Neural cell (in vitro differentiated cells): Measurements from ENCODE around the gene ASB17. TPM values are rescaled to one million over a fixed set of nuclear protein-coding genes. Genes with fewer than 3 reads are reported as not detected.

ENCODE experiments used
- H2AFZ ChIP-seq: fragments of 200-600, 300-800 bp; sonication (generic), shearing (Covaris generic); 2 replicates; pipeline ENCODE4 v1.6.0; 2014; ENCODE audit warnings: low read depth, mild to moderate bottlenecking, antibody characterized with exemption, low read length, moderate library complexity
- H3F3A ChIP-seq: fragments of 200-600 bp; shearing (Covaris generic); 2 replicates; pipeline ENCODE4 v1.6.1; 2016; ENCODE audit warnings: mild to moderate bottlenecking, moderate library complexity, mixed read lengths, antibody characterized with exemption, low read length; ENCODE audit not compliant: insufficient read depth, poor library complexity, severe bottlenecking
- H3K27ac ChIP-seq: fragments of 200-600, 300-800 bp; sonication (generic), shearing (Covaris generic); 2 replicates; pipeline ENCODE4 v1.5.1; 2014; ENCODE audit warnings: mild to moderate bottlenecking, low read length, moderate library complexity
- H3K27me3 ChIP-seq: fragments of 300-800, 200-600 bp; sonication (generic), shearing (Covaris generic); 2 replicates; pipeline ENCODE4 v1.6.0; 2014; ENCODE audit warnings: mild to moderate bottlenecking, low read depth, low read length, moderate library complexity; ENCODE audit not compliant: insufficient read depth
- H3K36me3 ChIP-seq: fragments of 300-800, 200-600 bp; sonication (generic), shearing (Covaris generic); 2 replicates; pipeline ENCODE4 v1.5.1; 2014; ENCODE audit warnings: mild to moderate bottlenecking, antibody characterized with exemption, low read length, moderate library complexity; ENCODE audit not compliant: insufficient read depth
- H3K4me2 ChIP-seq: fragments of 300-800, 200-600 bp; sonication (generic), shearing (Covaris generic); 2 replicates; pipeline ENCODE4 v1.6.0; 2014; ENCODE audit warnings: mild to moderate bottlenecking, low read length
- H3K4me3 ChIP-seq: fragments of 300-800, 200-600 bp; sonication (generic), shearing (Covaris generic); 2 replicates; pipeline ENCODE4 v1.5.1; 2014; ENCODE audit warnings: mild to moderate bottlenecking, low read length, moderate library complexity
- H3K79me2 ChIP-seq: fragments of 200-600 bp; shearing (Covaris generic); replicated peaks from 2 replicates; pipeline ENCODE4 v1.6.0; 2014; ENCODE audit warnings: mild to moderate bottlenecking, low read length, moderate library complexity; ENCODE audit not compliant: insufficient read depth
- H3K9ac ChIP-seq: fragments of 300-800, 200-600 bp; sonication (generic), shearing (Covaris generic); 2 replicates; pipeline ENCODE4 v1.6.1; 2016; ENCODE audit warnings: mild to moderate bottlenecking, low read length, mixed read lengths
- H3K9me2 ChIP-seq: fragments of 200-600 bp; shearing (Covaris generic); 2 replicates; pipeline ENCODE4 v1.6.1; 2016; ENCODE audit warnings: mild to moderate bottlenecking, low read length, mixed read lengths; ENCODE audit not compliant: insufficient read depth
- H3K9me3 ChIP-seq: fragments of 200-600, 300-800 bp; sonication (generic), shearing (Covaris generic); 2 replicates; pipeline ENCODE4 v1.6.1; 2016; ENCODE audit warnings: mild to moderate bottlenecking, mixed run types, low read length, moderate library complexity, mixed read lengths
- H4K20me1 ChIP-seq: fragments of 200-600 bp; shearing (Covaris generic); 2 replicates; pipeline ENCODE4 v1.6.1; 2016; ENCODE audit warnings: mild to moderate bottlenecking, mixed run types; ENCODE audit not compliant: insufficient read depth
- CTCF ChIP-seq: fragments of 450-650 bp; IDR thresholded peaks from 2 replicates; pipeline ENCODE4 v1.5.1; 2014; ENCODE audit warnings: antibody characterized with exemption, mild to moderate bottlenecking, moderate library complexity; ENCODE audit not compliant: poor library complexity, severe bottlenecking
- EP300 ChIP-seq: fragments of 450-650 bp; conservative IDR thresholded peaks from 2 replicates; pipeline ENCODE4 v1.6.1; 2014; ENCODE audit warnings: antibody characterized with exemption, mild to moderate bottlenecking, moderate library complexity; ENCODE audit not compliant: poor library complexity, severe bottlenecking
- EZH2 ChIP-seq: fragments of 200-600, 300-800 bp; shearing (Covaris generic), sonication (generic); IDR thresholded peaks from 2 replicates; pipeline ENCODE4 v1.6.1; 2014; ENCODE audit warnings: antibody characterized with exemption, low read length, borderline replicate concordance, mild to moderate bottlenecking; ENCODE audit not compliant: insufficient read depth, poor library complexity, severe bottlenecking
- MXI1 ChIP-seq: fragments of 450-650 bp; conservative IDR thresholded peaks from 2 replicates; pipeline ENCODE4 v1.6.1; 2014; ENCODE audit warnings: antibody characterized with exemption, mild to moderate bottlenecking; ENCODE audit not compliant: poor library complexity, severe bottlenecking
- RAD21 ChIP-seq: fragments of 450-650 bp; conservative IDR thresholded peaks from 2 replicates; pipeline ENCODE4 v1.6.1; 2014; ENCODE audit warnings: antibody characterized with exemption, mild to moderate bottlenecking, moderate library complexity
- SMC3 ChIP-seq: fragments of 450-650 bp; conservative IDR thresholded peaks from 2 replicates; pipeline ENCODE4 v1.6.1; 2014; ENCODE audit warnings: antibody characterized with exemption, mild to moderate bottlenecking, moderate library complexity; ENCODE audit not compliant: poor library complexity
- TAF1 ChIP-seq: IDR thresholded peaks from 2 replicates; pipeline ENCODE4 v1.6.1; 2012; ENCODE audit warnings: low read depth
- polyA plus RNA-seq: library from polyadenylated mRNA; depleted of rRNA; stranded (reverse); fragments of >200 nt; gene quantifications from 2 replicates; pipeline ENCODE4 v1.2.3, GENCODE V29; 2014
- TF ChIP-seq, protein P1 (sequence below): IDR thresholded peaks from 2 replicates; pipeline ENCODE4 v1.6.1; 2012; ENCODE audit warnings: borderline replicate concordance

The ASB17 gene
- polyA plus RNA-seq, 1 donor from 2014 or later, result not detected

- Histone ChIP-seq H3F3A (no peaks in the 10 kb centered on the region), H4K20me1 (no peaks in the 10 kb centered on the region), H3K9me2 (no peaks in the 10 kb centered on the region), H3K9me3 (no peaks in the 10 kb centered on the region), H3K9ac (no peak overlapping the region), H3K4me2 (no peak overlapping the region), H2AFZ (no peak overlapping the region), H3K4me3 (no peak overlapping the region), H3K36me3 (no peaks in the 10 kb centered on the region), H3K27ac (no peak overlapping the region), H3K79me2 (no peaks in the 10 kb centered on the region), H3K27me3 (no peaks in the 10 kb centered on the region)
- TF ChIP-seq MXI1 (no peak), EZH2 (no peak), EP300 (no peak), SMC3 (no peak), CTCF (no peak)
- TF ChIP-seq, protein P1, sequence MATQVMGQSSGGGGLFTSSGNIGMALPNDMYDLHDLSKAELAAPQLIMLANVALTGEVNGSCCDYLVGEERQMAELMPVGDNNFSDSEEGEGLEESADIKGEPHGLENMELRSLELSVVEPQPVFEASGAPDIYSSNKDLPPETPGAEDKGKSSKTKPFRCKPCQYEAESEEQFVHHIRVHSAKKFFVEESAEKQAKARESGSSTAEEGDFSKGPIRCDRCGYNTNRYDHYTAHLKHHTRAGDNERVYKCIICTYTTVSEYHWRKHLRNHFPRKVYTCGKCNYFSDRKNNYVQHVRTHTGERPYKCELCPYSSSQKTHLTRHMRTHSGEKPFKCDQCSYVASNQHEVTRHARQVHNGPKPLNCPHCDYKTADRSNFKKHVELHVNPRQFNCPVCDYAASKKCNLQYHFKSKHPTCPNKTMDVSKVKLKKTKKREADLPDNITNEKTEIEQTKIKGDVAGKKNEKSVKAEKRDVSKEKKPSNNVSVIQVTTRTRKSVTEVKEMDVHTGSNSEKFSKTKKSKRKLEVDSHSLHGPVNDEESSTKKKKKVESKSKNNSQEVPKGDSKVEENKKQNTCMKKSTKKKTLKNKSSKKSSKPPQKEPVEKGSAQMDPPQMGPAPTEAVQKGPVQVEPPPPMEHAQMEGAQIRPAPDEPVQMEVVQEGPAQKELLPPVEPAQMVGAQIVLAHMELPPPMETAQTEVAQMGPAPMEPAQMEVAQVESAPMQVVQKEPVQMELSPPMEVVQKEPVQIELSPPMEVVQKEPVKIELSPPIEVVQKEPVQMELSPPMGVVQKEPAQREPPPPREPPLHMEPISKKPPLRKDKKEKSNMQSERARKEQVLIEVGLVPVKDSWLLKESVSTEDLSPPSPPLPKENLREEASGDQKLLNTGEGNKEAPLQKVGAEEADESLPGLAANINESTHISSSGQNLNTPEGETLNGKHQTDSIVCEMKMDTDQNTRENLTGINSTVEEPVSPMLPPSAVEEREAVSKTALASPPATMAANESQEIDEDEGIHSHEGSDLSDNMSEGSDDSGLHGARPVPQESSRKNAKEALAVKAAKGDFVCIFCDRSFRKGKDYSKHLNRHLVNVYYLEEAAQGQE, result no peak
Observed at GRCh38 chr1:75970631-75971030, 38.4 kb upstream of the ASB17 start.

DNA sequence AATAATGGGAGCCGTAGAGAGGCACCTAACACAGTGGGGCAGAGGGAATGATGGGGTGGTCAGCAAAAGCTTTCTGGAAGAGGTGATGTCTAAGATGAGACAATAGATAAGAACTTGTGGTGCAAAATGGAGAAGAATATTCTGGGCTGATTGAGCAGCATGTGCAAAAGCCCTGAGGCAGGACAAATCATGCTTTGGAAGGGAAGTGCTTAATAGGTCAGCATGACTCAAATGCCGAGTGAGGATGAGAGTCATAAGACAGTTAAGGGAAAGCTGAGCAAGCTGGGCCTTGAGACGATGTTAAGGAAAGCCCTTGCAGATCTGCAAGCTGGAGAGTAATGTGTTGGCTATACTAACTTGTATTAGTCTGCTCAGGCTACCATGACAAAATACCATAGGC lies 37.3 kb upstream of the ASB17 start:
- H3K79me2 ChIP-seq, result no peaks in the 10 kb centered on the region
- H3K4me2 ChIP-seq, result no peak overlapping the region
- H3K36me3 ChIP-seq, result no peaks in the 10 kb centered on the region
- TF ChIP-seq MXI1 (no peak), TAF1 (no peak), RAD21 (no peak), EZH2 (no peak), CTCF (no peak), EP300 (no peak)
- no peaks in the 10 kb centered on the region for H3K27me3 ChIP-seq
- no peak overlapping the region for H2AFZ ChIP-seq
- no peaks in the 10 kb centered on the region for H3K9me3 ChIP-seq
- H3K27ac ChIP-seq, result no peak overlapping the region
- H3K9me2 ChIP-seq, result no peaks in the 10 kb centered on the region
- H3K9ac ChIP-seq, result no peak overlapping the region
- no peak overlapping the region for H3K4me3 ChIP-seq
- H3F3A ChIP-seq, result no peaks in the 10 kb centered on the region
- no peaks in the 10 kb centered on the region for H4K20me1 ChIP-seq
